ENCODE data around the gene CMTR1.

Gene CMTR1

DNA sequence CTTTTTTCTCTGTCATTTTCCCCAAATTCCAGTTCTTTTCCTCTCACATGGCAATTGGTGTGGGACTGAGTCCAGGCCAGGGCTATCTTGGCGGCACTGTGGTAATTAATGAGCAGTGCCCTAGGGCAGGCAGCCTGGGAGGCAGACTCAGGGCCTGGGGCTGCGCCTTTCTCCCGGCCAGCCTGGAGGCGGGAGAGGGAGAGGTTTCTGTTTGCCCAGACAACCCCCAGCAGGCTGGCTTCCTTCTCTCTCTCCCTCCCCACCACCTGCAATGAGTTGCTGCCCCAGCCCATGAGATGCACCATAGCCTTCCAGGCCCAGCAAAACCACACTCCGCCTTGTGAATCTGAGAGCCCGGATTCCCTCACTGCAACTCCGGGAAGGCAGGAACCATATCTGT, 81.8 kb downstream of the CMTR1 start:
- in situ Hi-C loops (cut with MboI; ENCODE audit: low sequenced_read_pairs, unreplicated experiment), result no loop called here
- DNase-seq (ENCODE audit: low spot score), result no peak
- TF ChIP-seq, protein P1, sequence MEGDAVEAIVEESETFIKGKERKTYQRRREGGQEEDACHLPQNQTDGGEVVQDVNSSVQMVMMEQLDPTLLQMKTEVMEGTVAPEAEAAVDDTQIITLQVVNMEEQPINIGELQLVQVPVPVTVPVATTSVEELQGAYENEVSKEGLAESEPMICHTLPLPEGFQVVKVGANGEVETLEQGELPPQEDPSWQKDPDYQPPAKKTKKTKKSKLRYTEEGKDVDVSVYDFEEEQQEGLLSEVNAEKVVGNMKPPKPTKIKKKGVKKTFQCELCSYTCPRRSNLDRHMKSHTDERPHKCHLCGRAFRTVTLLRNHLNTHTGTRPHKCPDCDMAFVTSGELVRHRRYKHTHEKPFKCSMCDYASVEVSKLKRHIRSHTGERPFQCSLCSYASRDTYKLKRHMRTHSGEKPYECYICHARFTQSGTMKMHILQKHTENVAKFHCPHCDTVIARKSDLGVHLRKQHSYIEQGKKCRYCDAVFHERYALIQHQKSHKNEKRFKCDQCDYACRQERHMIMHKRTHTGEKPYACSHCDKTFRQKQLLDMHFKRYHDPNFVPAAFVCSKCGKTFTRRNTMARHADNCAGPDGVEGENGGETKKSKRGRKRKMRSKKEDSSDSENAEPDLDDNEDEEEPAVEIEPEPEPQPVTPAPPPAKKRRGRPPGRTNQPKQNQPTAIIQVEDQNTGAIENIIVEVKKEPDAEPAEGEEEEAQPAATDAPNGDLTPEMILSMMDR (IDR thresholded peaks at IDR 0.05; ENCODE audit: borderline replicate concordance, control extremely low read depth, extremely low read depth, insufficient read depth, missing control alignments), result no peak

DNA sequence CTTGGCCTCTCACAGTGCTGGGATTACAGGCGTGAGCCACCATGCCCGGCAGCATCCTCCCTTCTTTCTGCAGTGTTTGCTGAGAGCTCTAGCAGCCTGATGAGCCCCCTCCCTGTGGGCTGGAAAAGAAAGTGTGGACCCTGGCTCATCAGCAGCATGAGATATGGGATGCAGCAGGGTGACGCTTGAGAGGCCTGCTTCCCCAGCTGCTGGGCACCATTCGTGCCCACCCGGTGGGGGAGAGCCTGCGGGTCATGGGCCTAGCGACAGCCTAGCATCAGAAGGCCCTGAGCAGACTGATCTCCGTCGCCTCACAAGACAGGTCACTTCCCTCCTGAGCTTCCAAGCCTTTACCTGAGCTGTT, 82.7 kb downstream of the CMTR1 start:
- in situ Hi-C loops (cut with MboI; ENCODE audit: low sequenced_read_pairs, unreplicated experiment), result no loop called here
- TF ChIP-seq, protein P1 (IDR thresholded peaks at IDR 0.05; ENCODE audit: borderline replicate concordance, control extremely low read depth, extremely low read depth, insufficient read depth, missing control alignments), result no peak
- DNase-seq (ENCODE audit: low spot score), result no peak

DNA sequence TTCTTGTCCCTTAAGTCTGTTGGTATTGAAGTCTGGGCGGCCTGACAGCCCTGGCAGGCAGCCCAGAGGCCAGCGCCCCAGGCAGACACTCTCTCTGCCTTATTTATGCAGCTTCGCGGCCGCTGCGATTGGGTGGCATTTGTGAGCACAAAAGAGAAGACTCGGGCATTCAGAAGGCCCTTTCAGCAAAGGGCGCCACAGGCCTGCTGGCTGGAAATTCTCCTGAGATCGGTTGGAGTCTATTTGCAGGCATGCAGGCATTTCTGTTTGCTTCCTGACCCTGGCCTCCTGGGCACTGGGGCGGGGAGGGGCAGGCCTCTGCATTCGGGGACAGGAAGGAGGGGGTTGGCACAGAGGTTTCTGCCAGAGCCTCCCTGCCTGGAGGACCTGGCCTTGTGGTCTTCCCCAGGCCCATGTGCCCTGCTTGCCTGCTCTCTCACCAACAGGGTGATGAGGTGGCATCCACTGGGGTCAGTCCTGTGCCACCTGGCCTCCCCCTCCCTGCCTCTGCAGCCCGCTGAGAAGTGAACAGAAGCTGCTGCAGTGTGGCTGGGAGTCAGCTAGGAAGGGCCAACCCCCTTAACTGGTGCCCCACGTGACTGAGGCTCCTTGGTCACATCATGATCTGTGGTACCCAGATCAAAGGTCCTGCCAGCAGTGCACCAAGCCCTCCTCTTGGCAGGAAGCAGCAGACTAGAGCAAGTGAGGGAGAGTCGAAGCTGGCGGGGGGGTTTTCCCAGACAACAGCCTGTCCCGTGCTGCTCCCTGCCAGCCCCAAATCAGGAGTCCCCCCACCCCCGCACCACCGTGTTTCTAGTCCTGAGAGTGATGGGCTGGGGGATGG, 83.3 kb downstream of the CMTR1 start:
- in situ Hi-C loops (cut with MboI; ENCODE audit: low sequenced_read_pairs, unreplicated experiment), result no loop called here
- DNase-seq (ENCODE audit: low spot score), result peak; percentile 86
- TF ChIP-seq, protein P1 (IDR thresholded peaks at IDR 0.05; ENCODE audit: borderline replicate concordance, control extremely low read depth, extremely low read depth, insufficient read depth, missing control alignments), result no peak

DNA sequence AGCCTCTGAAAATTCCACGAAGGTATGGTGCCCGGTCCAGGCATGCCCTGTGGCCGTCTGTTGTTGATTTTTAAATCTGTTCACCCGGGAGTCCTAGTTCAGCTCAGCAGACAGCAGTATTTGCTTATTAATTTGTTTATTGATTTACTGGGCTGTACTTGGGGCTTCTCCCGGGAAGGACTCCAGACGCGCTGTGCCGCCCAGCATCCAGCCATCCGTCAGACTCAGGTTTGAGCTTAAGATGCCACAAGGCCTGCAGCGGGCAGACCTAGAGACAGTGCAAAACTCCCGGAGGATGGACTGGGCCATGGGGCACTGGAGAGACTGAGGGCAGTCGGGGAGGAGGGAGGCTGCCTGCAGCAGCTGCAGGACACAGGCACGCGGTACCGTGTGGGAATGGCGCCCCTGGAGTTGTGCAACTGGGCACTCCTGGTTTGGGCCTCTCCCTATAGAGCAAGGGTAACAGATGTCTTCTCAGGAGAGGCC, 83.9 kb downstream of the CMTR1 start:
- in situ Hi-C loops (cut with MboI; ENCODE audit: low sequenced_read_pairs, unreplicated experiment), result no loop called here
- no peak for DNase-seq (ENCODE audit: low spot score)
- TF ChIP-seq, protein P1 (IDR thresholded peaks at IDR 0.05; ENCODE audit: borderline replicate concordance, control extremely low read depth, extremely low read depth, insufficient read depth, missing control alignments), result no peak

DNA sequence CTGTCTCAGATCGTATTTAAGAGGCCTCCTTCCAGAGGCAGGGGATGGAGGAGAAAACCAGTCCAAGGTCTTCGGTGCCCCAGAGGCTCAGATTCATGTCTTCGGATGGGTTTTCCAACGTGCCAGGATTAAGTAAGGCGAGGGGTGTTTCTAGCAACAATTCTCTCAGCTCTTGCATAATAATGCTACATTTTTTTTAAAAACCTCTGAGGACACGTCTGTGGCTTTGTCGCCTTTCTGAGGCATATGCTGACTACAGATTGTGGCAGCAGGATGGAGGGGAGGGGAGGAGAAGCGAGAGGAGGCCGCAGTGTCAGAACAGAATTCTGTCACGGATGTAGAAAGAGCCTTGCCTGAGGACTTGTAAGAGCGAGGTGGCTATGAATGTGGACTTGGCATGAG, 84.4 kb downstream of the CMTR1 start:
- TF ChIP-seq, protein P1 (IDR thresholded peaks at IDR 0.05; ENCODE audit: borderline replicate concordance, control extremely low read depth, extremely low read depth, insufficient read depth, missing control alignments), result no peak
- in situ Hi-C loops (cut with MboI; ENCODE audit: low sequenced_read_pairs, unreplicated experiment), result no loop called here
- no peak for DNase-seq (ENCODE audit: low spot score)

DNA sequence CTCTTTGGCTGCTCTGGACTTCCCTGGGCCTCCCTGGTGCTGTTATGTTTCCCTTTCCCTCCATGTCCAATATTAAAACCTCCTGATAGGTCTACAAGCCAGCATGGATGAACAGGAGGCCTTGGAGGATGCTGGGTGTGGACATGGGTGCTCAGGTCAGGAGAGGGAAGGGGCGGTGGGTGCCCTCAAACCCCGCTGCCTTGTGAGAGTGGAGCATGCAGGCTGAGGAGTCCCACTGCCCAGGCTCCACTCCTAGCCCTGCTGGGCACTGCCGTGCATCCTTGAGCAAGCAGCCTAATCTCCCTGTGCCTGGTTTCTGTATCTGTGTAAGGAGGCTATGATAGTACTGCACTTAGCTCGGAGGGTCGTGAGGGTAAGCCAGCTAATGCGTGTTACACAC, 85.1 kb downstream of the CMTR1 start:
- in situ Hi-C loops (cut with MboI; ENCODE audit: low sequenced_read_pairs, unreplicated experiment), result no loop called here
- TF ChIP-seq, protein P1 (IDR thresholded peaks at IDR 0.05; ENCODE audit: borderline replicate concordance, control extremely low read depth, extremely low read depth, insufficient read depth, missing control alignments), result no peak
- DNase-seq (ENCODE audit: low spot score), result no peak
